Stimulated activated naive CD8-positive, alpha-beta T cell treated with anti-CD3 and anti-CD28 coated beads, Interleukin-15, Interleukin-2, amounts not matched to agents 100 U/mL and 50 U/mL, for 24 hours (primary cell): ENCODE measurements around the gene NRL.

Source experiments
- ATAC-seq: fragments of 150-1000 bp; cut with Tn5 transposase; one replicate; pipeline ENCODE4 v1.10.0; 2021
- DNase-seq: peaks from one replicate; pipeline ENCODE4 v3.0.0; 2021

NRL gene

GRCh38 chr14:24144451-24144850 lies 29.7 kb upstream of the NRL start:
- ATAC-seq, result no peak

GRCh38 chr14:24143511-24143910 lies 28.8 kb upstream of the NRL start:
- no peak for ATAC-seq
- no peak for DNase-seq

More at GRCh38 chr14:24144451-24144850, 29.7 kb upstream of the NRL start:
- DNase-seq, result no peak

- peak; percentile 99 for DNase-seq
- ATAC-seq, result peak; percentile 89
Observed at GRCh38 chr14:24141097-24141880, 26.5 kb upstream of the NRL start, which contains the start of gene EMC9. TSS of gene EMC9 (minus strand) at chr14:24141591. CDS start at chr14:24141304, 287 bp downstream.

- DNase-seq (peak; percentile 44), ATAC-seq (no peak)
Observed at GRCh38 chr14:24139272-24139934, 24.7 kb upstream of the NRL start.

GRCh38 chr14:24138396-24139271 lies 23.9 kb upstream of the NRL start:
- ATAC-seq (no peak), DNase-seq (no peak)

- no peak for DNase-seq
- ATAC-seq, result no peak
Observed at GRCh38 chr14:24137529-24138395, 23.0 kb upstream of the NRL start.

GRCh38 chr14:24136684-24137528 lies 22.2 kb upstream of the NRL start:
- no peak for DNase-seq

GRCh38 chr14:24135834-24136683 lies 21.3 kb upstream of the NRL start, which contains the start of gene PSME1:
TSS of gene PSME1 (plus strand) at chr14:24136194. CDS start at chr14:24136263, 69 bp downstream.
- DNase-seq, result peak; percentile 96
- peak; percentile 94 for ATAC-seq

More at GRCh38 chr14:24136684-24137528, 22.2 kb upstream of the NRL start:
- ATAC-seq, result no peak

GRCh38 chr14:24135584-24135833 lies 20.8 kb upstream of the NRL start:
- ATAC-seq (no peak), DNase-seq (no peak)

- DNase-seq (no peak), ATAC-seq (no peak)
Observed at GRCh38 chr14:24133735-24134134, 19.0 kb upstream of the NRL start.

- no peak for ATAC-seq
- DNase-seq, result no peak
Observed at GRCh38 chr14:24132976-24133375, 18.2 kb upstream of the NRL start.

GRCh38 chr14:24132061-24132685 lies 17.4 kb upstream of the NRL start:
- DNase-seq (peak; percentile 32), ATAC-seq (no peak)

- DNase-seq (no peak), ATAC-seq (no peak)
Observed at GRCh38 chr14:24131549-24131966, 16.8 kb upstream of the NRL start.

- ATAC-seq, result no peak
- no peak for DNase-seq
Observed at GRCh38 chr14:24130717-24131548, 16.2 kb upstream of the NRL start.

GRCh38 chr14:24130380-24130716 lies 15.6 kb upstream of the NRL start, which contains the start of gene FITM1:
TSS of gene FITM1 (plus strand) at chr14:24130659. CDS start at chr14:24131564, 905 bp downstream.
- DNase-seq (no peak), ATAC-seq (no peak)

- no peak for DNase-seq
- no peak for ATAC-seq
Observed at GRCh38 chr14:24129410-24129998, 14.8 kb upstream of the NRL start.

GRCh38 chr14:24127673-24128072 lies 12.9 kb upstream of the NRL start:
- ATAC-seq (no peak), DNase-seq (no peak)

GRCh38 chr14:24126939-24127338 lies 12.2 kb upstream of the NRL start:
- no peak for DNase-seq
- no peak for ATAC-seq
